K562 (cell line): ENCODE results near the gene AQP6. TPM values are rescaled to one million over a fixed set of nuclear protein-coding genes. Genes with fewer than 3 reads are reported as not detected.
A peak's percentile ranks its signal among the peaks of the same experiment; 100 is the strongest.

Experiments used
- ATAC-seq: fragments of 200-7000 bp; cut with Tn5 transposase; 3 replicates; pipeline ENCODE4 v1.9.1; 2020; ENCODE audit warnings: moderate library complexity
- BruUV-seq: library from RNA; stranded (reverse); fragments of 400-500 nt; replicated peaks from 2 replicates; lab custom pipeline; 2021; lab: Mats Ljungman, UMichigan
- CTCF ChIA-PET: fragments of 300-600 bp; formaldehyde crosslinking; extraction: SDS; loops from one replicate; lab custom pipeline; 2021; ENCODE audit warnings: low intra/inter-chr PET ratio; lab: Yijun Ruan, JAX
- POLR2A ChIA-PET: fragments of 300-600, 350-650 bp; sonication (Branson Sonifier 250); formaldehyde crosslinking; extraction: SDS; loops from one replicate; lab custom pipeline; 2021; ENCODE audit warnings: antibody characterized with exemption, inconsistent platforms; lab: Yijun Ruan, JAX
- DNase-seq, 4 experiments: peaks; one replicate each; pipeline versions ENCODE4 v3.0.0 to v3.0.0-alpha.2; 2011 to 2018; ENCODE audit warnings: low spot score in 3 of 4, mixed read lengths in 3 of 4; ENCODE audit errors: extremely low read depth in 1 of 4
- FAIRE-seq: peaks from 2 replicates; lab custom pipeline; 2011; peaks lifted over from hg19 to GRCh38; lab: Jason Lieb, UNC
- H2AFZ ChIP-seq: 2 replicates; pipeline ENCODE4 v1.6.0; 2011; ENCODE audit warnings: low read depth, low read length, control low read depth, inconsistent platforms
- H3K27ac ChIP-seq: fragments of 200-600 bp; 3 replicates; pipeline ENCODE4 v1.8.0; 2011; ENCODE audit warnings: low read depth, mild to moderate bottlenecking, control low read depth, inconsistent platforms, low read length, moderate library complexity, mixed read lengths; ENCODE audit errors: extremely low read depth
- H3K27me3 ChIP-seq, 2 experiments: fragments of 300-600 bp in 1 of 2; 2 replicates in 1 of 2; 3 replicates in 1 of 2; pipeline versions ENCODE4 v1.6.0 to v1.8.0; 2011; ENCODE audit warnings: inconsistent platforms in 2 of 2, low read length in 2 of 2, mild to moderate bottlenecking in 1 of 2, mixed read lengths in 1 of 2, moderate library complexity in 1 of 2; ENCODE audit not compliant: control insufficient read depth in 2 of 2, insufficient read depth in 2 of 2
- H3K36me3 ChIP-seq: fragments of 300-600 bp; 3 replicates; pipeline ENCODE4 v1.8.0; 2011; ENCODE audit warnings: mild to moderate bottlenecking, low read length, inconsistent platforms; ENCODE audit not compliant: control insufficient read depth, insufficient read depth
- H3K4me1 ChIP-seq, 2 experiments: fragments of 200-600 bp in 1 of 2; replicated peaks in 1 of 2; 2 replicates in 1 of 2; 3 replicates in 1 of 2; pipeline versions ENCODE4 v1.5.1 to v1.8.0; 2011; ENCODE audit warnings: inconsistent platforms in 2 of 2, low read length in 2 of 2, mild to moderate bottlenecking in 1 of 2, mixed read lengths in 1 of 2, moderate library complexity in 1 of 2; ENCODE audit not compliant: control insufficient read depth in 2 of 2, insufficient read depth in 2 of 2
- H3K4me2 ChIP-seq: 2 replicates; pipeline ENCODE4 v1.6.1; 2011; ENCODE audit warnings: low read length, control low read depth, inconsistent platforms, mixed read lengths; ENCODE audit not compliant: insufficient read depth
- H3K4me3 ChIP-seq: fragments of 200-600 bp; sonication (generic), shearing (Covaris generic); 2 replicates; pipeline ENCODE4 v1.5.1; 2016; ENCODE audit warnings: control low read depth, inconsistent platforms
- H3K79me2 ChIP-seq: fragments of 200-600 bp; 3 replicates; pipeline ENCODE4 v1.8.0; 2011; ENCODE audit warnings: low read length, inconsistent platforms; ENCODE audit not compliant: control insufficient read depth, insufficient read depth
- H3K9ac ChIP-seq, 2 experiments: 2 replicates each; pipeline versions ENCODE4 v1.6.0 to v1.6.1; 2011; ENCODE audit warnings: low read depth in 2 of 2, low read length in 2 of 2, control low read depth in 1 of 2, inconsistent platforms in 1 of 2, mild to moderate bottlenecking in 1 of 2, mixed read lengths in 1 of 2; ENCODE audit not compliant: insufficient read depth in 1 of 2
- H3K9me1 ChIP-seq: one replicate; pipeline ENCODE4 v1.6.0; 2011; ENCODE audit warnings: inconsistent platforms, mild to moderate bottlenecking, low read length, moderate library complexity; ENCODE audit not compliant: control insufficient read depth, insufficient read depth
- H3K9me3 ChIP-seq: replicated peaks from 2 replicates; pipeline ENCODE4 v1.5.1; 2011; ENCODE audit warnings: low read depth, low read length, inconsistent platforms; ENCODE audit not compliant: control insufficient read depth, insufficient read depth
- H4K20me1 ChIP-seq: replicated peaks from 2 replicates; pipeline ENCODE4 v1.6.1; 2011; ENCODE audit warnings: low read length, inconsistent platforms, mixed read lengths; ENCODE audit not compliant: control insufficient read depth, insufficient read depth
- DIDO1 ChIP-seq: fragments of 450-650 bp; IDR thresholded peaks from 2 replicates; pipeline ENCODE4 v1.6.1; 2016; ENCODE audit warnings: low read depth, missing biosample characterization, missing genetic modification characterization
- FOXK2 ChIP-seq, 2 experiments: fragments of 450-650 bp; IDR thresholded peaks in 1 of 2; conservative IDR thresholded peaks in 1 of 2; 2 replicates each; pipeline ENCODE4 v1.6.1; 2016; ENCODE audit warnings: low read depth in 2 of 2, mild to moderate bottlenecking in 1 of 2
- HDAC2 ChIP-seq: fragments of 450-650 bp; IDR thresholded peaks from 2 replicates; pipeline ENCODE4 v1.6.1; 2016; ENCODE audit warnings: mild to moderate bottlenecking
- KDM1A ChIP-seq, 2 experiments: fragments of 450-650 bp; IDR thresholded peaks; 2 replicates each; pipeline ENCODE4 v1.6.1; 2016; ENCODE audit warnings: mild to moderate bottlenecking in 2 of 2
- MTA3 ChIP-seq: fragments of 450-650 bp; formaldehyde crosslinking; IDR thresholded peaks from 2 replicates; pipeline ENCODE4 v1.6.1; 2017; ENCODE audit warnings: mild to moderate bottlenecking, borderline replicate concordance
- NBN ChIP-seq: fragments of 450-650 bp; IDR thresholded peaks from 2 replicates; pipeline ENCODE4 v1.6.1; 2016; ENCODE audit warnings: low read depth, mild to moderate bottlenecking
- NRF1 ChIP-seq, 2 experiments: fragments of 450-650 bp; IDR thresholded peaks in 1 of 2; conservative IDR thresholded peaks in 1 of 2; 2 replicates each; pipeline ENCODE4 v1.6.1; 2014; ENCODE audit warnings: mild to moderate bottlenecking in 2 of 2
- OTX1 ChIP-seq: fragments of 450-650 bp; formaldehyde crosslinking; IDR thresholded peaks from 2 replicates; pipeline ENCODE4 v1.4.0; 2022; ENCODE audit warnings: mild to moderate bottlenecking
- RBM17 ChIP-seq: fragments of 200-400 bp; formaldehyde crosslinking; IDR thresholded peaks from 2 replicates; pipeline ENCODE4 v1.6.1; 2017; ENCODE audit warnings: low read depth, mild to moderate bottlenecking, low read length, borderline replicate concordance
- SNRNP70 ChIP-seq: fragments of 200-400 bp; formaldehyde crosslinking; optimal IDR thresholded peaks from 2 replicates; pipeline ENCODE3; 2017; ENCODE audit warnings: low read depth, low read length
- TAF7 ChIP-seq: fragments of 450-650 bp; IDR thresholded peaks from 2 replicates; pipeline ENCODE4 v1.6.1; 2016; ENCODE audit warnings: missing genetic modification characterization, missing compliant biosample characterization
- TCF7L2 ChIP-seq: fragments of 150-350 bp; IDR thresholded peaks from 2 replicates; pipeline ENCODE4 v1.6.1; 2016; ENCODE audit warnings: low read depth, mild to moderate bottlenecking, low read length, moderate library complexity
- XRCC3 ChIP-seq: fragments of 450-650 bp; IDR thresholded peaks from 2 replicates; pipeline ENCODE4 v1.6.1; 2017; ENCODE audit warnings: mild to moderate bottlenecking, moderate library complexity
- ZBTB34 ChIP-seq: fragments of 250-450 bp; sonication (Bioruptor Pico); IDR thresholded peaks from 2 replicates; pipeline ENCODE4 v1.8.0; 2021; ENCODE audit warnings: mild to moderate bottlenecking, moderate library complexity
- ZNF175 ChIP-seq: fragments of 200-800 bp; sonication (Bioruptor generic); IDR thresholded peaks from 2 replicates; pipeline ENCODE4 v1.6.1; 2016; ENCODE audit warnings: low read depth, mild to moderate bottlenecking, missing genetic modification characterization, missing compliant biosample characterization
- ZNF263 ChIP-seq: sonication (generic); formaldehyde crosslinking; IDR thresholded peaks from 2 replicates; pipeline ENCODE4 v1.8.0; 2022; ENCODE audit warnings: mild to moderate bottlenecking, missing genetic modification reagents, borderline replicate concordance
- WGBS: fragments of 100-300 bp; shearing (Covaris generic); methylation state at CpG from one replicate; pipeline ENCODE4 v1.1.6; 2016; ENCODE audit warnings: low coverage, mixed read lengths; ENCODE audit not compliant: insufficient coverage; ENCODE audit errors: missing lambda C conversion rate; 5-methylcytosine and 5-hydroxymethylcytosine counted together
- in situ Hi-C: fragments of 300-500 bp; cut with MboI; formaldehyde crosslinking; loops from 4 replicates; pipeline ENCODE4 v1.15.0; 2018; ENCODE audit warnings: inconsistent platforms, mixed read lengths
- intact Hi-C: fragments of 100-400 bp; cut with micrococcal nuclease; formaldehyde crosslinking; loops from 2 replicates; pipeline ENCODE4 v1.14.2; 2022
- polyA plus RNA-seq, 8 experiments: library from polyadenylated mRNA; depleted of rRNA in 4 of 8; stranded (reverse) in 5 of 8; unstranded in 3 of 8; fragments of >200 nt; fragmentation: Nextera tagmentation in 2 of 8; fragmentation: Illumina TruSeq in 1 of 8; extraction: Ambion mirVana in 2 of 8; extraction: Trizol in 1 of 8; gene quantifications; 2 replicates each; pipeline versions ENCODE4 v1.2.1 to v1.2.3, GENCODE V29; 2011 to 2014; ENCODE audit warnings: inconsistent platforms in 1 of 8, missing spikeins in 1 of 8
- total RNA-seq, 7 experiments: library from RNA; depleted of rRNA in 6 of 7; stranded (reverse); fragments of >200 nt in 6 of 7; fragmentation: Illumina TruSeq in 2 of 7; extraction: Trizol in 2 of 7; gene quantifications; 2 replicates each; pipeline versions ENCODE4 v1.2.1 to v1.2.3, GENCODE V29; 2011 to 2021; ENCODE audit warnings: low replicate concordance in 1 of 7

Gene AQP6
- total and polyA plus RNA-seq, 9 of the 15 experiments (the other 6 are each of a cell fraction or from before 2014, with no cell fraction given), result 0.05 to 0.12 TPM; not detected in 7

- H3K4me1 ChIP-seq, result peaks cover 9 to 13% of the 10 kb centered on the region in 2 experiments; a peak in 4 of 5 replicates
- no peak for FAIRE-seq
- H3K79me2 ChIP-seq, result peaks cover 61% of the 10 kb centered on the region
- H3K27me3 ChIP-seq, result no peaks in the 10 kb centered on the region
- H3K9me3 ChIP-seq, result no peaks in the 10 kb centered on the region
- no peak for DNase-seq
- 12% methylated on average over 8 of the region's 8 CpGs for WGBS
- no TSS peak for BruUV-seq
- no peak overlapping the region for H2AFZ ChIP-seq
- no peaks in the 10 kb centered on the region for H3K9me1 ChIP-seq
- H3K36me3 ChIP-seq, result peaks cover 25% of the 10 kb centered on the region; the same call in 2 of the 3 replicates
- no peak for ATAC-seq
- peak overlapping the region; percentile 89 for H3K27ac ChIP-seq
- H4K20me1 ChIP-seq, result no peaks in the 10 kb centered on the region
- CTCF ChIA-PET, result interaction anchor here (0.6 kb wide), 1 partner anchor 238 kb away, joined by 3 read pairs; no protein-coding TSS in a partner anchor
- intact Hi-C loops (no loop called here), in situ Hi-C loops (no loop called here)
- H3K4me2 ChIP-seq, result peak overlapping the region; percentile 98
- POLR2A ChIA-PET, result interaction anchor here (0.7 to 1.7 kb wide), 2 partner anchors 15 to 60 kb away, joined by 3 to 5 read pairs; no protein-coding TSS in a partner anchor
- peak overlapping the region in 1 of 2 experiments; percentile 88; a peak in 2 of 4 replicates for H3K9ac ChIP-seq
- peak overlapping the region; percentile 71 for H3K4me3 ChIP-seq
- TF ChIP-seq RBM17 (no peak), NBN (no peak), MTA3 (no peak), NRF1 (conservative IDR thresholded peaks at IDR 0.05 in 1 of 2, IDR thresholded peaks at IDR 0.05 in 1 of 2) (no peak), DIDO1 (tag) (no peak), OTX1 (CRISPR knock-in tag) (no peak), KDM1A (IDR thresholded peaks at IDR 0.05) (peak; percentile 29 to 74; a peak in 2 of 4 replicates), SNRNP70 (no peak), XRCC3 (no peak), ZNF263 (no peak), ZBTB34 (CRISPR knock-in tag) (no peak), HDAC2 (no peak), FOXK2 (conservative IDR thresholded peaks at IDR 0.05 in 1 of 2, IDR thresholded peaks at IDR 0.05 in 1 of 2; ENCODE audit: low read depth in 2 of 2) (no peak), TAF7 (tag) (no peak), ZNF175 (CRISPR knock-in tag) (no peak), TCF7L2 (no peak)
These were observed 51.5 kb downstream of the AQP6 start for GRCh38 chr12:50024227-50024626.
